H1 (cell line): ENCODE data around the gene PLEKHM3. TPM values are rescaled to one million over a fixed set of nuclear protein-coding genes. Genes with fewer than 3 reads are reported as not detected.

Experiments
- CHD1 ChIP-seq: IDR thresholded peaks from 2 replicates; pipeline ENCODE4 v1.6.1; 2012; ENCODE audit warnings: low read depth, low read length, improper control_type of control experiment
- CHD7 ChIP-seq: fragments of 300-600 bp; sonication (generic); IDR thresholded peaks from 2 replicates; pipeline ENCODE4 v1.7.1; 2012; ENCODE audit warnings: low read length, moderate library complexity, mild to moderate bottlenecking, inconsistent platforms; ENCODE audit not compliant: insufficient replicate concordance
- CREB1 ChIP-seq: IDR thresholded peaks from 2 replicates; pipeline ENCODE4 v1.6.1; 2012; ENCODE audit warnings: inconsistent platforms
- GTF2F1 ChIP-seq: IDR thresholded peaks from 2 replicates; pipeline ENCODE4 v1.6.1; 2012; ENCODE audit warnings: low read depth, low read length, improper control_type of control experiment, borderline replicate concordance
- SP1 ChIP-seq: IDR thresholded peaks from 2 replicates; pipeline ENCODE4 v1.6.1; 2011; ENCODE audit warnings: low read depth, low read length
- SP2 ChIP-seq: IDR thresholded peaks from 2 replicates; pipeline ENCODE4 v1.6.1; 2012; ENCODE audit warnings: mild to moderate bottlenecking, low read length, inconsistent platforms
- TEAD4 ChIP-seq: IDR thresholded peaks from 2 replicates; pipeline ENCODE4 v1.6.1; 2012; ENCODE audit warnings: low read depth, low read length, inconsistent platforms, mixed read lengths
- polyA plus RNA-seq, 7 experiments: library from polyadenylated mRNA; depleted of rRNA in 3 of 7; stranded (reverse) in 5 of 7; unstranded in 2 of 7; fragments of >200 nt in 5 of 7; fragments of 200-250 nt in 2 of 7; gene quantifications; 1 replicate in 5 of 7; 2 replicates in 1 of 7; 4 replicates in 1 of 7; pipeline versions ENCODE4 v1.2.1 to v1.2.3, GENCODE V29; 2011 to 2013; ENCODE audit warnings: missing spikeins in 2 of 7, mixed read lengths in 2 of 7
- total RNA-seq: library from RNA; stranded (reverse); fragmentation: NEBNext Ultra II Directional; extraction: Animal tissue kit (Norgen Biotek cat#: 25700); gene quantifications from 2 replicates; pipeline ENCODE4 v1.2.1, GENCODE V29; 2021

PLEKHM3 gene
- total and polyA plus RNA-seq, 2 of the 8 experiments (the other 6 are each of a cell fraction or from before 2014, with no cell fraction given): 2.3 to 5.8 TPM

DNA sequence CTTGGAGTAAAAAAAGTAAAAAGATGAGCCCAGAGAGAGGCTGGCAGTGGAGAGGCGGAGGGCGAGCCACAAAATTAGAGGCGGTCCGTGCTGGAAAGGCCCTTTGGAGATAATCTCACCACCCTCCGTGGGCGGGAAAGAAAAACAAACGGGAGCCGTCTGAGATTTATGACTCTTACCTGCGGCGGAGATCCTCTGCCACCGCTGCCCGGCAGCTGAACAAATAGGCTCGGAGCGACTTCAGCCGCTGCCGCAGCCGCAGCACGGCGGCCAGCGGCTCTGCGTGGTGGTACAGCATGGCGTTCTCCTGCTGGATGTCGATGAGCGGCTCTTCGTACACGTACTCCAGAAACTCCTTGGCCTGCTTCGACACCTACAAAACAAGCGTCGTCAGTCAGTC, 94.6 kb downstream of the PLEKHM3 start (continued):
- no peak for TF ChIP-seq CHD7
- no peak for TF ChIP-seq SP2
- TF ChIP-seq TEAD4: no peak
- no peak for TF ChIP-seq CREB1
- TF ChIP-seq SP1: no peak
- TF ChIP-seq GTF2F1: no peak
- TF ChIP-seq CHD1: no peak
